ENCODE results near the gene F12.
"Not testable (repeated sequence)": the region's sequence is repeated elsewhere in the genome, so short reads cannot be mapped to it uniquely, and the experiment has no call there.

F12 gene

GRCh38 chr5:177432143-177432838, 22.9 kb upstream of the F12 start:
- no peak for DNase-seq

GRCh38 chr5:177431317-177432142, 22.2 kb upstream of the F12 start:
- no peak for DNase-seq

GRCh38 chr5:177430972-177431316, 21.6 kb upstream of the F12 start:
- DNase-seq: no peak

GRCh38 chr5:177430140-177430951, 21.0 kb upstream of the F12 start:
- DNase-seq: no peak

- DNase-seq: peak; percentile 41
Measured at GRCh38 chr5:177429248-177430040, 20.1 kb upstream of the F12 start.

- DNase-seq: no peak
Measured at GRCh38 chr5:177428574-177429217, 19.3 kb upstream of the F12 start.

GRCh38 chr5:177427919-177428573, 18.7 kb upstream of the F12 start:
- DNase-seq: peak; percentile 87

GRCh38 chr5:177427211-177427822, 18.0 kb upstream of the F12 start:
- peak; percentile 76 for DNase-seq

GRCh38 chr5:177426566-177427210, 17.3 kb upstream of the F12 start, which contains the start of gene GRK6:
GRK6 (plus strand) TSS chr5:177426676; CDS start chr5:177426846, 170 bp downstream.
- DNase-seq: peak; percentile 49

GRCh38 chr5:177425801-177426565, 16.6 kb upstream of the F12 start:
- peak; percentile 100 for DNase-seq

- DNase-seq: no peak
Measured at GRCh38 chr5:177425196-177425800, 15.9 kb upstream of the F12 start.

- DNase-seq: no peak
Measured at GRCh38 chr5:177423671-177424070, 14.3 kb upstream of the F12 start.

- no peak for DNase-seq
Measured at GRCh38 chr5:177421062-177421798, 11.9 kb upstream of the F12 start.

- not testable (repeated sequence) for DNase-seq
Measured at GRCh38 chr5:177420472-177420871, 11.1 kb upstream of the F12 start.

GRCh38 chr5:177419046-177419445, 9.7 kb upstream of the F12 start:
- no peak for DNase-seq

- not testable (repeated sequence) for DNase-seq
Measured at GRCh38 chr5:177417081-177417480, 7.7 kb upstream of the F12 start.

- no peak for DNase-seq
Measured at GRCh38 chr5:177414481-177414880, 5.1 kb upstream of the F12 start.

GRCh38 chr5:177412603-177413233, 3.4 kb upstream of the F12 start:
- DNase-seq: no peak

Measured in hematopoietic multipotent progenitor cell treated with erythropoietin and hydrocortisone succinate and interleukin-3 and kit ligand, for 8 days (in vitro differentiated cells).